ENCODE data around the gene SMTNL1.
"Not testable (repeated sequence)": the region's sequence is repeated elsewhere in the genome, so short reads cannot be mapped to it uniquely, and the experiment has no call there.

The SMTNL1 gene

GRCh38 chr11:57511741-57512430 is 25.5 kb upstream of the SMTNL1 start:
- DNase-seq, result no peak

GRCh38 chr11:57512646-57513451 is 24.5 kb upstream of the SMTNL1 start:
- DNase-seq, result peak; percentile 76

- peak; percentile 42 for DNase-seq
Observed at GRCh38 chr11:57513452-57513795, 24.0 kb upstream of the SMTNL1 start.

- peak; percentile 73 for DNase-seq
Observed at GRCh38 chr11:57513911-57514537, 23.4 kb upstream of the SMTNL1 start.

GRCh38 chr11:57514538-57515331 is 22.7 kb upstream of the SMTNL1 start:
- peak; percentile 77 for DNase-seq

GRCh38 chr11:57515332-57516060 is 21.9 kb upstream of the SMTNL1 start, which contains the start of gene SLC43A1:
SLC43A1 (minus strand) TSS chr11:57515702; CDS start chr11:57514111, 1,591 bp downstream.
- peak; percentile 83 for DNase-seq

- DNase-seq, result no peak
Observed at GRCh38 chr11:57516061-57516443, 21.3 kb upstream of the SMTNL1 start.

GRCh38 chr11:57521116-57521515 is 16.3 kb upstream of the SMTNL1 start:
- DNase-seq, result peak; percentile 54

GRCh38 chr11:57523419-57523818 is 14.0 kb upstream of the SMTNL1 start:
- no peak for DNase-seq

- DNase-seq, result peak; percentile 83
Observed at GRCh38 chr11:57527056-57527631, 10.3 kb upstream of the SMTNL1 start.

- no peak for DNase-seq
Observed at GRCh38 chr11:57529012-57529411, 8.4 kb upstream of the SMTNL1 start.

- no peak for DNase-seq
Observed at GRCh38 chr11:57530215-57530595, 7.2 kb upstream of the SMTNL1 start.

- DNase-seq, result peak; percentile 99
Observed at GRCh38 chr11:57530596-57531507, 6.5 kb upstream of the SMTNL1 start, which contains the start of gene TIMM10. TIMM10 (minus strand) TSS chr11:57530754; CDS start chr11:57530189, 565 bp downstream.

GRCh38 chr11:57534449-57534848 is 2.9 kb upstream of the SMTNL1 start:
- DNase-seq, result not testable (repeated sequence)

GRCh38 chr11:57539342-57539741 is 1.9 kb downstream of the SMTNL1 start:
- DNase-seq, result no peak

GRCh38 chr11:57541169-57541568 is 3.8 kb downstream of the SMTNL1 start:
- DNase-seq, result no peak

- DNase-seq, result no peak
Observed at GRCh38 chr11:57542582-57542981, 5.2 kb downstream of the SMTNL1 start.

- no peak for DNase-seq
Observed at GRCh38 chr11:57543593-57543992, 6.2 kb downstream of the SMTNL1 start.

GRCh38 chr11:57544566-57544965 is 7.2 kb downstream of the SMTNL1 start:
- DNase-seq, result no peak

- DNase-seq, result no peak
Observed at GRCh38 chr11:57545883-57546282, 8.5 kb downstream of the SMTNL1 start.

GRCh38 chr11:57546451-57546850 is 9.1 kb downstream of the SMTNL1 start:
- no peak for DNase-seq

Measured in hematopoietic multipotent progenitor cell treated with erythropoietin and hydrocortisone succinate and interleukin-3 and kit ligand, for 4 days (in vitro differentiated cells).